AG10803 (cell line): Measurements from ENCODE around the gene PLXND1.

Source experiments
- DNase-seq: peaks from one replicate; pipeline ENCODE4 v3.0.0; 2010; ENCODE audit warnings: low read depth
- H3K4me3 ChIP-seq: 2 replicates; pipeline ENCODE4 v1.5.1; 2011; ENCODE audit warnings: mild to moderate bottlenecking, low read length, control low read depth
- CTCF ChIP-seq: conservative IDR thresholded peaks from 2 replicates; pipeline ENCODE4 v1.5.1; 2011; ENCODE audit warnings: mild to moderate bottlenecking, low read length, control low read depth, inconsistent platforms

The PLXND1 gene

GRCh38 chr3:129579991-129580390, 26.5 kb downstream of the PLXND1 start:
- DNase-seq = no peak
- TF ChIP-seq CTCF = no peak
- H3K4me3 ChIP-seq = no peak overlapping the region

- H3K4me3 ChIP-seq = no peak overlapping the region
- no peak for TF ChIP-seq CTCF
- DNase-seq = no peak
Measured at GRCh38 chr3:129577925-129578786, 28.3 kb downstream of the PLXND1 start.

- no peak for TF ChIP-seq CTCF
- DNase-seq = peak; percentile 49
Measured at GRCh38 chr3:129577366-129577765, 29.1 kb downstream of the PLXND1 start.

GRCh38 chr3:129576514-129577352, 29.7 kb downstream of the PLXND1 start:
- DNase-seq = peak; percentile 28
- no peak for TF ChIP-seq CTCF
- no peak overlapping the region for H3K4me3 ChIP-seq

More at GRCh38 chr3:129577366-129577765, 29.1 kb downstream of the PLXND1 start:
- no peak overlapping the region for H3K4me3 ChIP-seq

GRCh38 chr3:129575997-129576384, 30.5 kb downstream of the PLXND1 start:
- no peak overlapping the region for H3K4me3 ChIP-seq
- no peak for DNase-seq
- no peak for TF ChIP-seq CTCF

- no peak for TF ChIP-seq CTCF
- DNase-seq = no peak
- H3K4me3 ChIP-seq = no peak overlapping the region
Measured at GRCh38 chr3:129575233-129575996, 31.1 kb downstream of the PLXND1 start.
